Measurements from ENCODE around the gene KIFC3. TPM values are rescaled to one million over a fixed set of nuclear protein-coding genes. Genes with fewer than 3 reads are reported as not detected.

KIFC3 gene
- total RNA-seq, 1 experiment from 2014 or later: not detected

DNA sequence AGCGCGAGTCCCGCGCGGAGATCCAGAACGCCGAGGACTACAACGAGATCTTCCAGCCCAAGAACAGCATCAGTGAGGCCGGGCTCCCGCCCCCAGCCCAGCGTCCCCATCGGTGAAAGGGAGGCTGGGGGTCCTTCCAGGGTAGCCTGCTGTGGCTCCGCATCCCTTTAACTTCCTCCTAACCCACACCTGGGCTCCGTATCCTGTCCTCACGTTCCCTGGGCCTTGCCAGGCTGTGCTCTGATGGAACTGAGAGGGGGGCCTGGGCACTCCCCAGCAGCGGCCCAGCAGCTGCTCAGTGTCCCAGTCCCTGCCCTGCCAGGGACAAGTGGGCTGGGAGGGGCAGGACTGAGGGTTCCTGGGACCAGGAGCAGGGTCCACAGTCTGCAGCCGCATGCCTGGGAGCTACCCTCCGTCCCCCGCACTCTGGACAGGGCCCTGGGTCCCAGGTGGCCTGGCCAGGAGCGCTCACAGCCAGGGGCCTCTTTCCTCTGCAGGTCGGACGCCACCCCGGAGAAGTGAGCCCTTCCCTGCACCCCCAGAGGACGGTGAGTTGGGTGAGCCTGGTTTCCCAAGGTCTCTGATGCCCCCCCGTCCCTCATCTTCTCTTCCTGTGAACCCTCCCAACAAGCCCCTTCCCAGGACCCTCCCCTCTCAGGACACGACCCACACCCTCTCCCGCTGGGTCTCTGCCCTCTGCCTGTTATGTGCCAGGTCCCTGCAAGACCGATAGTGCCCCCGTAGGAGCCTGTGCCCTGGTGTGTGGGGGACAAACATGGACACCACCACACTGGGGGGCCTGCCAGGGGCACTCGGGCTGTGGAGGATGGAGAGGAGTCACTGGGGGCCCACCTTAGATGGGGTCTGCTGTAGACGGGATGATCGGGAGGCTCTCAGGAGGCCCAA, 48.6 kb downstream of the KIFC3 start:
- Histone ChIP-seq H3K36me3 (ENCODE audit: insufficient read depth, low read length) (no peaks in the 10 kb centered on the region), H2AFZ (ENCODE audit: low read length) (no peak overlapping the region), H3K27ac (ENCODE audit: low read length) (no peak overlapping the region), H3K4me1 (ENCODE audit: low read length) (no peaks in the 10 kb centered on the region), H3K4me2 (ENCODE audit: low read depth, low read length, poor library complexity, severe bottlenecking) (no peak overlapping the region), H3K79me2 (ENCODE audit: low read length) (no peaks in the 10 kb centered on the region), H3K9ac (ENCODE audit: low read length) (no peak overlapping the region), H4K20me1 (ENCODE audit: insufficient read depth, low read depth, low read length) (no peaks in the 10 kb centered on the region), H3K9me3 (ENCODE audit: low read length) (no peaks in the 10 kb centered on the region), H3K9me2 (replicated peaks; ENCODE audit: insufficient read depth, low read length) (no peaks in the 10 kb centered on the region), H3K4me3 (ENCODE audit: low read length) (no peak overlapping the region), H3K27me3 (ENCODE audit: low read length) (no peaks in the 10 kb centered on the region)
- no peak for DNase-seq

DNA sequence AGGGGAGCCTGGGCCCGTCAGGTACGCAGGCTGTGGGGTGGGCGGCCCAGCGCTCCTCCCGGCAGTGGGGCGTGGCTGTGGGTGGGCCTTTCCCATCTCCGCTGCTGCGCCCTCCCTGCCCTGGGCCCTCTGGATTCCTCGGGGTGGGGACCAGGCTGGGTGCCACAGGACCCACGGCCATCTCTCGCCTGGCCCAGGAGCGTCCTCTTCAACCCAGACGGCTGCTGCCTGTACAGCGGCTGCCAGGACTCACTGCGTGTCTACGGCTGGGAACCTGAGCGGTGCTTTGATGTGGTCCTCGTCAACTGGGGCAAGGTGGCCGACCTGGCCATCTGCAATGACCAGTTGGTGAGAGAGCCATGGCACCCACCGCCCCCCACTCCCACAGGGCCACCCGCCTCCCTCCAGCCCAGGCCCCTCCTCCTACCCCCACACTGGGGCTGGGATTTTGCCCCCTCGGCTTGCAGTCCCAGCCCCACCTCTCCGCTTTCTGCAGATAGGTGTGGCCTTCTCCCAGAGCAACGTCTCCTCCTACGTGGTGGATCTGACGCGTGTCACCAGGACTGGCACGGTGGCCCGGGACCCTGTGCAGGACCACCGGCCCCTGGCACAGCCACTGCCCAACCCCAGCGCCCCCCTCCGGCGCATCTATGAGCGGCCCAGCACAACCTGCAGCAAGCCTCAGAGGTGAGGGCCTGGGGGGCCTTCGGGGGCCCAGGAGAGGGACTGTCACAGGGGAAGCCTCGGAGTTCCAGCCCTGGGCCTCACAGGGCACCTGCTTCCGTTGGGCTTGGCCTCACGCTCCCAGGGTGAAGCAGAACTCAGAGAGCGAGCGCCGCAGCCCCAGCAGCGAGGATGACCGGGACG, 49.5 kb downstream of the KIFC3 start:
- H3K9me2 ChIP-seq (replicated peaks; ENCODE audit: insufficient read depth, low read length): no peaks in the 10 kb centered on the region
- H3K79me2 ChIP-seq (ENCODE audit: low read length): no peaks in the 10 kb centered on the region
- no peaks in the 10 kb centered on the region for H3K36me3 ChIP-seq (ENCODE audit: insufficient read depth, low read length)
- DNase-seq: no peak
- no peak overlapping the region for H2AFZ ChIP-seq (ENCODE audit: low read length)
- no peaks in the 10 kb centered on the region for H4K20me1 ChIP-seq (ENCODE audit: insufficient read depth, low read depth, low read length)
- H3K4me2 ChIP-seq (ENCODE audit: low read depth, low read length, poor library complexity, severe bottlenecking): no peak overlapping the region
- no peaks in the 10 kb centered on the region for H3K27me3 ChIP-seq (ENCODE audit: low read length)
- H3K4me1 ChIP-seq (ENCODE audit: low read length): no peaks in the 10 kb centered on the region
- no peak overlapping the region for H3K4me3 ChIP-seq (ENCODE audit: low read length)
- no peaks in the 10 kb centered on the region for H3K9me3 ChIP-seq (ENCODE audit: low read length)
- no peak overlapping the region for H3K9ac ChIP-seq (ENCODE audit: low read length)
- no peak overlapping the region for H3K27ac ChIP-seq (ENCODE audit: low read length)

DNA sequence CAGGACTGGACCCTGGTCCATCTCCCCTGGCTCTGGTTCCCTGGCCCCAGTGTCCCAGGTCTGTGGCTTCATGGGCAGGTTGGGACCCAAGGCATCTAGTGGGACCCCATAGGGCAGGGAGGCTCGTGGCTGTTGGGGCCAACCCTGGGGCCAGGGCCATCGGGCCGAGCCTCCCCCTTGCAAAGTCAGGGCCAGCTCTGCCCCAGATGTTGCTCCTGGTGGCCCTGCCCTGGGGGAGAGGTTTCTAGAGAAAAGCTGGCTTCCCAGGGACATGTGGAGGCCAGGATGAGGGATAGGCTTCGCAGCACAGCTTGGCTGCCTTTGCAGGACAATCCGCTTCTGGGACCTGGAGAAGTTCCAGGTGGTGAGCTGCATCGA, 50.1 kb downstream of the KIFC3 start:
- Histone ChIP-seq H3K36me3 (ENCODE audit: insufficient read depth, low read length) (no peaks in the 10 kb centered on the region), H3K79me2 (ENCODE audit: low read length) (no peaks in the 10 kb centered on the region), H3K27ac (ENCODE audit: low read length) (no peak overlapping the region), H3K4me1 (ENCODE audit: low read length) (no peaks in the 10 kb centered on the region), H3K9ac (ENCODE audit: low read length) (no peak overlapping the region), H3K4me2 (ENCODE audit: low read depth, low read length, poor library complexity, severe bottlenecking) (no peak overlapping the region), H3K27me3 (ENCODE audit: low read length) (no peaks in the 10 kb centered on the region), H4K20me1 (ENCODE audit: insufficient read depth, low read depth, low read length) (no peaks in the 10 kb centered on the region), H2AFZ (ENCODE audit: low read length) (no peak overlapping the region), H3K4me3 (ENCODE audit: low read length) (no peak overlapping the region), H3K9me2 (replicated peaks; ENCODE audit: insufficient read depth, low read length) (no peaks in the 10 kb centered on the region), H3K9me3 (ENCODE audit: low read length) (no peaks in the 10 kb centered on the region)
- no peak for DNase-seq

DNA sequence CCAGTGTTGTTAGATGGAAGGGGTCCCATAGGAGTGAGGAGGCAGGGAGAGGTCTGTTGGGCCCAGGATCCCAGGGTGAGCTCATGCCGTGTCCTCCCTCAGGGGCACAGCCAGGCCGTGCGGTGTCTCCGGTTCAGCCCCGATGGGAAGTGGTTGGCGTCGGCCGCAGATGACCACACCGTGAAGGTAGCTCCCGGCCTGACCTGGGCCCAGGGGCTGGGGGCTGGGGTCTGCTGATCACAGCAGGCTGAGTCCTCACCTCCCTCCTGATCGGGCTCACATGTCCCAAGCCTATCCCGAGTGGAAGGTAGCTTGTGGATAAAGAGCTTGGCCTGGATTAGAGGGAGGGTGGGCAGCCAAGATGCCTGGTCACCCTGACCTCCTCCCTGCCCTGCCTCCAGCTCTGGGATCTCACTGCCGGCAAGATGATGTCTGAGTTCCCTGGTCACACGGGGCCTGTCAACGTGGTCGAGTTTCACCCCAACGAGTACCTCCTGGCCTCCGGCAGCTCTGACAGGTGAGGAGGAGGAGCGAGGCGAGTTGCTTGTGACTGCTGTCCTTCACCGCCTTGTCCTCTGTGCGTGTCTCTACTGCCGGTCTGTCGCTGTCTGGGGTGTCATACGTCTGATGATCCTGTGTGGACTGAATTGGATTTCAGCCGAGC, 50.6 kb downstream of the KIFC3 start:
- Histone ChIP-seq H3K4me3 (ENCODE audit: low read length) (no peak overlapping the region), H3K27ac (ENCODE audit: low read length) (no peak overlapping the region), H3K36me3 (ENCODE audit: insufficient read depth, low read length) (no peaks in the 10 kb centered on the region), H3K27me3 (ENCODE audit: low read length) (no peaks in the 10 kb centered on the region), H3K9me3 (ENCODE audit: low read length) (no peaks in the 10 kb centered on the region), H2AFZ (ENCODE audit: low read length) (no peak overlapping the region), H3K4me1 (ENCODE audit: low read length) (no peaks in the 10 kb centered on the region), H4K20me1 (ENCODE audit: insufficient read depth, low read depth, low read length) (no peaks in the 10 kb centered on the region), H3K9me2 (replicated peaks; ENCODE audit: insufficient read depth, low read length) (no peaks in the 10 kb centered on the region), H3K4me2 (ENCODE audit: low read depth, low read length, poor library complexity, severe bottlenecking) (no peak overlapping the region), H3K9ac (ENCODE audit: low read length) (no peak overlapping the region), H3K79me2 (ENCODE audit: low read length) (no peaks in the 10 kb centered on the region)
- no peak for DNase-seq

DNA sequence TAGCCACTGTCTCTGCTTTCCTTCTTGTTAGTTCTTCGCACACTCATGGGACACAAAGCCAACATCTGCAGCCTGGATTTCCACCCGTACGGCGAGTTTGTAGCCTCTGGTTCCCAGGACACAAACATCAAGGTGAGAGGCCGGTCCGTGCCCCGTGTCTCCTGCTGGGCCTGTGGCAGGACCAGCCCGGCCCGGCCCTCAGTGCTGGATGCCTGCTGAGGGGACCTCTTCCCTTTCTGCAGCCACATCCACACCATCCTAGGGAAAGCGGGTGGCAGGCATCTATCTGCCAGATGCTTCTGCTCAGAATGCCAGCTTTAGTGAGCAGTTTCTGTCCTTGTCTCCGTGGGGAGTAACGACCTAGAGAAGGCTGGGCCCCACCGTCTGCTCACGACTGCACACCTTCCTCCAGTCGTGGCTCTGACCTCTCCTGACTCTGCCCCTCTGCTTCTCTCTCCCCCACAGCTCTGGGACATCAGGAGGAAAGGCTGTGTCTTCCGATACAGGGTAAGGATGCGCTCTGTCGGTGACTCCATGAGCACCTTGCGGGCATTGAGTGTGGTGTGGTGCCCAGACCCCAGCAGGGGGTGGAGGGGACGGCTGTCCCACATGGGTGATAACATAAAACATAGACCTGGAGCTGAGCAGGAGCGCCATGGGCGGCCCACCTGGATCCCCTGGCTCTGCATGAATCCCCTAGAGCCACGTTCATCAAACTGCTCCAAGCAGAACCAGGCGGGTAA, 51.3 kb downstream of the KIFC3 start:
- Histone ChIP-seq H3K27me3 (ENCODE audit: low read length) (no peaks in the 10 kb centered on the region), H4K20me1 (ENCODE audit: insufficient read depth, low read depth, low read length) (no peaks in the 10 kb centered on the region), H3K9ac (ENCODE audit: low read length) (no peak overlapping the region), H3K9me2 (replicated peaks; ENCODE audit: insufficient read depth, low read length) (no peaks in the 10 kb centered on the region), H3K79me2 (ENCODE audit: low read length) (no peaks in the 10 kb centered on the region), H3K9me3 (ENCODE audit: low read length) (no peaks in the 10 kb centered on the region), H2AFZ (ENCODE audit: low read length) (no peak overlapping the region), H3K4me3 (ENCODE audit: low read length) (no peak overlapping the region), H3K4me2 (ENCODE audit: low read depth, low read length, poor library complexity, severe bottlenecking) (no peak overlapping the region), H3K27ac (ENCODE audit: low read length) (no peak overlapping the region), H3K4me1 (ENCODE audit: low read length) (no peaks in the 10 kb centered on the region), H3K36me3 (ENCODE audit: insufficient read depth, low read length) (no peaks in the 10 kb centered on the region)
- no peak for DNase-seq

- Histone ChIP-seq H4K20me1 (ENCODE audit: insufficient read depth, low read depth, low read length) (no peaks in the 10 kb centered on the region), H3K4me3 (ENCODE audit: low read length) (no peak overlapping the region), H3K4me2 (ENCODE audit: low read depth, low read length, poor library complexity, severe bottlenecking) (no peak overlapping the region), H3K27me3 (ENCODE audit: low read length) (no peaks in the 10 kb centered on the region), H3K9ac (ENCODE audit: low read length) (no peak overlapping the region), H3K36me3 (ENCODE audit: insufficient read depth, low read length) (no peaks in the 10 kb centered on the region), H3K9me3 (ENCODE audit: low read length) (no peaks in the 10 kb centered on the region), H3K79me2 (ENCODE audit: low read length) (no peaks in the 10 kb centered on the region), H2AFZ (ENCODE audit: low read length) (no peak overlapping the region), H3K9me2 (replicated peaks; ENCODE audit: insufficient read depth, low read length) (no peaks in the 10 kb centered on the region), H3K4me1 (ENCODE audit: low read length) (no peaks in the 10 kb centered on the region), H3K27ac (ENCODE audit: low read length) (no peak overlapping the region)
- DNase-seq: no peak
Measured at GRCh38 chr16:57749856-57750452, 52.3 kb downstream of the KIFC3 start.

DNA sequence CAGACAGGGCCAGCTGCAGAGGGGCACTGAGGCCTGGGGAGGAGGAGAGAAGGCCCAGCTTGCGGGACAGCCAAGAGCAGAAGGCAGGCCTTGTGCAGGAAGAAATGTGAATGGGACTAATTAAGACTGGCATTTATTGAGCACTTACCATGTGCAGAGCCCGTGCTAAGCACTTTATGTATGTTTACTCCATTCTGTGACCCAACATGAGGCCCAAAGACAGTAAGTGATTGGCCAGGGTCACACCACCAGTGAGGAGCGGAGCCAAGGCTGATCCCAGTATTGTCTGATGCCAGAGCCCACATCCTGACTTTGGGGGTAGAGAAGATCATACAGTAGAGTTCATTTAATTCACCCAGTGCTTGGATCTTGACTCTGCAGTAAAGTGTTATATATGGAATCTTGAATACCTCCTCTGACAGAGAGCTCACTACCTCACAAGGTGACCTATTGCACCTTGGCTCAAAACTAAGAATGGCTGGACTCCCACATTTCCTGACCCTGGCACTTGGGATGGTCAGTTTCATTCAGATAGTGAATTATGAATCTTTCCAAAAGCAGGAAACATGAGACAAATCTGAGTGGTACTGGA, 53.1 kb downstream of the KIFC3 start:
- H3K9me3 ChIP-seq (ENCODE audit: low read length): no peaks in the 10 kb centered on the region
- H3K27me3 ChIP-seq (ENCODE audit: low read length): no peaks in the 10 kb centered on the region
- no peaks in the 10 kb centered on the region for H3K36me3 ChIP-seq (ENCODE audit: insufficient read depth, low read length)
- no peaks in the 10 kb centered on the region for H3K4me1 ChIP-seq (ENCODE audit: low read length)
- no peak for DNase-seq
- no peak overlapping the region for H3K4me2 ChIP-seq (ENCODE audit: low read depth, low read length, poor library complexity, severe bottlenecking)
- H3K9me2 ChIP-seq (replicated peaks; ENCODE audit: insufficient read depth, low read length): no peaks in the 10 kb centered on the region
- no peaks in the 10 kb centered on the region for H4K20me1 ChIP-seq (ENCODE audit: insufficient read depth, low read depth, low read length)
- H3K27ac ChIP-seq (ENCODE audit: low read length): no peak overlapping the region
- H3K9ac ChIP-seq (ENCODE audit: low read length): no peak overlapping the region
- no peak overlapping the region for H2AFZ ChIP-seq (ENCODE audit: low read length)
- H3K79me2 ChIP-seq (ENCODE audit: low read length): no peaks in the 10 kb centered on the region
- H3K4me3 ChIP-seq (ENCODE audit: low read length): no peak overlapping the region
